ENCODE results near the gene USP7. TPM values are rescaled to one million over a fixed set of nuclear protein-coding genes. Genes with fewer than 3 reads are reported as not detected.

Gene USP7
- total and polyA plus RNA-seq, 10 of the 15 experiments (the other 5 are each of a cell fraction or from before 2014, with no cell fraction given), result 16.2 to 133 (median 60.5) TPM

GRCh38 chr16:8854298-8854948 lies 109.3 kb downstream of the USP7 start:
- no peak for DNase-seq (ENCODE audit: low read depth, low spot score)
- Histone ChIP-seq H2AFZ (ENCODE audit: control insufficient read depth, low read depth, low read length) (no peak overlapping the region), H3K9ac (ENCODE audit: control insufficient read depth, insufficient read depth, low read length) (no peak overlapping the region), H3K79me2 (ENCODE audit: control insufficient read depth, insufficient read depth, low read length) (no peaks in the 10 kb centered on the region), H3K36me3 (ENCODE audit: control insufficient read depth in 2 of 2, insufficient read depth in 2 of 2, low read length in 1 of 2) (peaks cover 28 to 63% of the 10 kb centered on the region in 2 experiments), H3K27me3 (replicated peaks in 1 of 2; ENCODE audit: control insufficient read depth in 2 of 2, insufficient read depth in 2 of 2, low read length in 1 of 2) (no peaks in the 10 kb centered on the region), H4K20me1 (ENCODE audit: control insufficient read depth, insufficient read depth) (no peaks in the 10 kb centered on the region), H3K27ac (ENCODE audit: control insufficient read depth, insufficient read depth) (no peak overlapping the region), H3K4me3 (no peak overlapping the region), H3K4me2 (ENCODE audit: control insufficient read depth, insufficient read depth) (no peak overlapping the region), H3K9me3 (replicated peaks; ENCODE audit: control insufficient read depth, insufficient read depth, low read length) (no peaks in the 10 kb centered on the region), H3K4me1 (ENCODE audit: control insufficient read depth, insufficient read depth, low read length) (no peaks in the 10 kb centered on the region; the same call in 1 of the 2 replicates)
- no peak for ATAC-seq
- 91% methylated on average over 9 of the region's 9 CpGs for WGBS (ENCODE audit: insufficient coverage, insufficient replicate concordance, low lambda C conversion rate, missing lambda C conversion rate)
- no TSS peak for BruUV-seq (replicated peaks)
- ChIA-PET CTCF (interaction anchor here (1.9 kb wide), 1 partner anchor 27 kb away, joined by 8 read pairs; the partner anchor contains the start of gene LITAFD), SMC1A (ENCODE audit: uncharacterized antibody, unreplicated experiment) (interaction anchor here (1.2 kb wide), 1 partner anchor 14 kb away, joined by 3 read pairs; the partner anchor contains the start of gene CARHSP1), RAD21 (ENCODE audit: unreplicated experiment) (interaction anchor here (1.4 kb wide), 1 partner anchor 26 kb away, joined by 5 read pairs; no protein-coding TSS in a partner anchor), POLR2A (interaction anchor here (0.7 to 1.2 kb wide), 2 partner anchors 9 to 15 kb away, joined by 3 read pairs; partner anchors contain the start of gene CARHSP1)
- TF ChIP-seq CHD4 (IDR thresholded peaks at IDR 0.05) (no peak), BCL3 (IDR thresholded peaks at IDR 0.05; ENCODE audit: borderline replicate concordance, insufficient read depth, low read depth, low read length, poor library complexity, severe bottlenecking) (no peak), SMC3 (IDR thresholded peaks at IDR 0.05; ENCODE audit: borderline replicate concordance, low read length) (no peak), MTA3 (IDR thresholded peaks at IDR 0.05; ENCODE audit: borderline replicate concordance, low read length) (no peak), YY1 (IDR thresholded peaks at IDR 0.05; ENCODE audit: low read depth, low read length) (no peak), CREB1 (IDR thresholded peaks at IDR 0.05; ENCODE audit: low read depth) (no peak), NR2F1 (conservative IDR thresholded peaks at IDR 0.05) (no peak), MTA2 (IDR thresholded peaks at IDR 0.05; ENCODE audit: low read depth) (no peak), NBN (IDR thresholded peaks at IDR 0.05) (no peak), CBX3 (IDR thresholded peaks at IDR 0.05; ENCODE audit: borderline replicate concordance, low read depth) (no peak), KAT2A (conservative IDR thresholded peaks at IDR 0.05; ENCODE audit: control insufficient read depth, low read depth, low read length) (no peak), ZNF24 (IDR thresholded peaks at IDR 0.05) (no peak)
- FAIRE-seq, result no peak
- intact Hi-C loops (cut with micrococcal nuclease; ENCODE audit: unreplicated experiment) (no loop called here), in situ Hi-C loops (cut with MboI) (no loop called here)

Data from GM12878 (cell line).